Spleen (tissue), 11 donors: ENCODE data around the gene EPHB1. TPM values are rescaled to one million over a fixed set of nuclear protein-coding genes. Genes with fewer than 3 reads are reported as not detected.

Experiments
- DNase-seq: peaks from one replicate; pipeline ENCODE4 v3.0.0-alpha.2; 2020
- H3K27ac ChIP-seq, 8 donors: fragments of 200-600 bp; sonication (generic) in 7 of 8; 1 replicate in 4 of 8; 2 replicates in 4 of 8; pipeline versions ENCODE4 v1.5.0 to v1.8.0; 2016 to 2021; ENCODE audit warnings: inconsistent platforms in 4 of 8, mild to moderate bottlenecking in 4 of 8, moderate library complexity in 1 of 8
- H3K27me3 ChIP-seq, 7 donors: fragments of 200-600 bp; sonication (generic) in 6 of 7; replicated peaks in 1 of 7; 1 replicate in 4 of 7; 2 replicates in 3 of 7; pipeline versions ENCODE4 v1.5.0 to v1.8.0; 2016 to 2021; ENCODE audit warnings: inconsistent platforms in 3 of 7, mild to moderate bottlenecking in 1 of 7
- H3K36me3 ChIP-seq, 6 donors: fragments of 200-600 bp; sonication (generic) in 5 of 6; 1 replicate in 4 of 6; 2 replicates in 2 of 6; pipeline versions ENCODE4 v1.5.0 to v1.8.0; 2016 to 2021; ENCODE audit warnings: inconsistent platforms in 2 of 6
- H3K4me1 ChIP-seq, 6 donors: fragments of 200-600 bp; sonication (generic) in 5 of 6; 1 replicate in 3 of 6; 2 replicates in 3 of 6; pipeline versions ENCODE4 v1.5.0 to v1.8.0; 2016 to 2021; ENCODE audit warnings: inconsistent platforms in 3 of 6
- H3K4me3 ChIP-seq, 8 donors: fragments of 200-600 bp; sonication (generic) in 7 of 8; 1 replicate in 4 of 8; 2 replicates in 4 of 8; pipeline versions ENCODE4 v1.5.0 to v1.8.0; 2016 to 2021; ENCODE audit warnings: inconsistent platforms in 4 of 8, mild to moderate bottlenecking in 4 of 8, moderate library complexity in 2 of 8
- H3K9me3 ChIP-seq, 8 donors: fragments of 200-600 bp; sonication (generic) in 7 of 8; 1 replicate in 4 of 8; 2 replicates in 4 of 8; pipeline versions ENCODE4 v1.5.0 to v1.8.0; 2016 to 2021; ENCODE audit warnings: inconsistent platforms in 4 of 8
- CTCF ChIP-seq, 11 experiments: fragments of 200-600 bp in 7 of 11; fragments of 450-650 bp in 4 of 11; sonication (generic) in 4 of 11; IDR thresholded peaks in 8 of 11; conservative IDR thresholded peaks in 3 of 11; 1 replicate in 7 of 11; 2 replicates in 4 of 11; pipeline versions ENCODE4 v1.4.0 to v1.8.0; 2016 to 2021; ENCODE audit warnings: antibody characterized with exemption in 11 of 11, inconsistent platforms in 4 of 11, mild to moderate bottlenecking in 1 of 11
- POLR2A ChIP-seq, 3 donors: fragments of 450-650 bp; IDR thresholded peaks; one replicate each; pipeline ENCODE4 v1.5.1; 2017; ENCODE audit warnings: antibody characterized with exemption in 3 of 3, mild to moderate bottlenecking in 1 of 3
- POLR2AphosphoS5 ChIP-seq, 3 donors: sonication (generic); formaldehyde crosslinking; IDR thresholded peaks; one replicate each; pipeline ENCODE4 v1.5.1; 2017; ENCODE audit warnings: antibody characterized with exemption in 3 of 3
- WGBS, 5 donors: extraction: QIAGEN DNeasy Blood & Tissue Kit in 3 of 5; methylation state at CpG; one replicate each; pipeline versions ENCODE4 v1.1.5 to v1.1.7; 2013 to 2018; 5-methylcytosine and 5-hydroxymethylcytosine counted together
- intact Hi-C: fragments of 100-400 bp; cut with DNase I; formaldehyde crosslinking; loops from one replicate; pipeline ENCODE4 v1.15.0; 2023; ENCODE audit warnings: low total_unique reads
- polyA plus RNA-seq, 3 donors: library from polyadenylated mRNA; stranded (reverse); fragments of 200-250 nt; gene quantifications; one replicate each; pipeline ENCODE4 v1.2.1, GENCODE V29; 2013
- total RNA-seq, 7 donors: library from RNA; depleted of rRNA in 3 of 7; stranded (reverse); fragments of >200 nt in 3 of 7; fragmentation: NEBNext Ultra II Directional in 4 of 7; extraction: Animal tissue kit (Norgen Biotek cat#: 25700) in 4 of 7; gene quantifications; one replicate each; pipeline versions ENCODE4 v1.1.0 to v1.2.1, GENCODE V29; 2016 to 2021
- donor health status: healthy with polysubstance abuse.
- donor health status: DM: no; HTN: no; CAD: no; lungs with moderate emphysema.
- donor health status: DM: no; HTN: no; CAD: no.
- donor health status: Bipolar disorder and iron deficiency.
- donor health status: healthy.
- donor health status: DM: no; HTN: no; CAD: no.
- donor health status: DM: yes; HTN: yes; CAD: no.

EPHB1 gene
- total and polyA plus RNA-seq, 10 donors: 0.20 to 14.0 (median 3.0) TPM

GRCh38 chr3:135118792-135119191 lies 323.7 kb downstream of the EPHB1 start:
- Histone ChIP-seq H3K4me1 (no peaks in the 10 kb centered on the region), H3K9me3 (no peaks in the 10 kb centered on the region), H3K4me3 (no peak overlapping the region), H3K36me3 (no peaks in the 10 kb centered on the region), H3K27me3 (no peaks in the 10 kb centered on the region), H3K27ac (no peak overlapping the region)
- WGBS, 5 donors: 70 to 88% (median 78%) methylated on average over 2 of the region's 2 CpGs
- intact Hi-C loops: no loop called here
- TF ChIP-seq POLR2AphosphoS5 (IDR thresholded peaks at IDR 0.05): no peak
- no peak for TF ChIP-seq POLR2A (IDR thresholded peaks at IDR 0.05)
- no peak for TF ChIP-seq CTCF (IDR thresholded peaks at IDR 0.05 in 8 of 11, conservative IDR thresholded peaks at IDR 0.05 in 3 of 11)
- no peak for DNase-seq

- H3K9me3 ChIP-seq: no peaks in the 10 kb centered on the region
- intact Hi-C loops: no loop called here
- TF ChIP-seq CTCF (IDR thresholded peaks at IDR 0.05 in 8 of 11, conservative IDR thresholded peaks at IDR 0.05 in 3 of 11) (no peak), POLR2AphosphoS5 (IDR thresholded peaks at IDR 0.05) (no peak), POLR2A (IDR thresholded peaks at IDR 0.05) (no peak)
- H3K27me3 ChIP-seq: no peaks in the 10 kb centered on the region
- no peaks in the 10 kb centered on the region for H3K4me1 ChIP-seq
- no peaks in the 10 kb centered on the region for H3K36me3 ChIP-seq
- H3K27ac ChIP-seq: no peak overlapping the region
- no peak for DNase-seq
- no peak overlapping the region for H3K4me3 ChIP-seq
- 73 to 86% (median 82%) methylated on average over 2 of the region's 2 CpGs for WGBS, 5 donors
Measured at GRCh38 chr3:135125171-135125801, 330.2 kb downstream of the EPHB1 start.

- Histone ChIP-seq H3K27me3 (no peaks in the 10 kb centered on the region), H3K36me3 (no peaks in the 10 kb centered on the region), H3K4me1 (no peaks in the 10 kb centered on the region), H3K4me3 (no peak overlapping the region), H3K9me3 (no peaks in the 10 kb centered on the region), H3K27ac (no peak overlapping the region)
- TF ChIP-seq CTCF (IDR thresholded peaks at IDR 0.05 in 8 of 11, conservative IDR thresholded peaks at IDR 0.05 in 3 of 11) (no peak), POLR2A (IDR thresholded peaks at IDR 0.05) (no peak), POLR2AphosphoS5 (IDR thresholded peaks at IDR 0.05) (no peak)
- 80 to 85% (median 82%) methylated on average over 5 of the region's 5 CpGs for WGBS, 5 donors
- no peak for DNase-seq
- intact Hi-C loops: no loop called here
Measured at GRCh38 chr3:135127946-135128470, 332.9 kb downstream of the EPHB1 start.

GRCh38 chr3:135128818-135129217 lies 333.8 kb downstream of the EPHB1 start:
- Histone ChIP-seq H3K4me3 (no peak overlapping the region), H3K36me3 (no peaks in the 10 kb centered on the region), H3K27ac (no peak overlapping the region), H3K9me3 (no peaks in the 10 kb centered on the region), H3K4me1 (no peaks in the 10 kb centered on the region), H3K27me3 (no peaks in the 10 kb centered on the region)
- whole genome bisulfite sequencing, 5 donors: 66 to 81% (median 75%) methylated on average over 3 of the region's 3 CpGs
- TF ChIP-seq POLR2A (IDR thresholded peaks at IDR 0.05): no peak
- no peak for TF ChIP-seq CTCF (IDR thresholded peaks at IDR 0.05 in 8 of 11, conservative IDR thresholded peaks at IDR 0.05 in 3 of 11)
- TF ChIP-seq POLR2AphosphoS5 (IDR thresholded peaks at IDR 0.05): no peak
- no peak for DNase-seq
- intact Hi-C loops: no loop called here
